Measurements from ENCODE around the gene MAML3. TPM values are rescaled to one million over a fixed set of nuclear protein-coding genes. Genes with fewer than 3 reads are reported as not detected.

The MAML3 gene
- total and polyA plus RNA-seq, 2 of the 13 experiments (the other 11 are each of a cell fraction or from before 2014, with no cell fraction given): 0.05 to 0.13 TPM

GRCh38 chr4:139712882-139713281 is 441.1 kb downstream of the MAML3 start:
- H3K27ac ChIP-seq (ENCODE audit: extremely low read length, insufficient read depth, low read length): no peak overlapping the region
- H2AFZ ChIP-seq (ENCODE audit: low read length): no peak overlapping the region
- H3K4me3 ChIP-seq (replicated peaks in 1 of 3; ENCODE audit: insufficient read depth in 1 of 3, low read depth in 2 of 3, low read length in 3 of 3): no peak overlapping the region
- in situ Hi-C loops (cut with HindIII; ENCODE audit: extremely low pct_ligation_motif_present, low pct_unique_long_range_greater_than_20kb): no loop called here
- DNase-seq (ENCODE audit: low spot score) (no peak), FAIRE-seq (no peak), ATAC-seq (no peak)
- no peaks in the 10 kb centered on the region; the same call in 1 of the 2 replicates for H4K20me1 ChIP-seq (ENCODE audit: insufficient read depth, low read length)
- no peaks in the 10 kb centered on the region for H3K4me1 ChIP-seq (ENCODE audit: insufficient read depth, low read length)
- peaks cover 13 to 55% of the 10 kb centered on the region in 2 experiments for H3K36me3 ChIP-seq (replicated peaks in 1 of 2; ENCODE audit: control insufficient read depth in 1 of 2, insufficient read depth in 2 of 2, low read length in 2 of 2)
- no peak overlapping the region for H3K4me2 ChIP-seq (ENCODE audit: low read depth, low read length)
- CTCF ChIA-PET (ENCODE audit: low intra/inter-chr PET ratio, low total read pairs): no interaction called here
- no peak for TF ChIP-seq MAFF (IDR thresholded peaks at IDR 0.05; ENCODE audit: low read depth, low read length)
- TF ChIP-seq ZNF256 (CRISPR knock-in tag; conservative IDR thresholded peaks at IDR 0.05): no peak
- BruUV-seq (replicated peaks): no TSS peak
- no peaks in the 10 kb centered on the region for H3K79me2 ChIP-seq (ENCODE audit: insufficient read depth, low read length)
- POLR2A ChIA-PET: no interaction called here
- no peaks in the 10 kb centered on the region for H3K27me3 ChIP-seq (ENCODE audit: control insufficient read depth in 1 of 2, insufficient read depth in 2 of 2, low read length in 2 of 2)
- intact Hi-C loops (cut with micrococcal nuclease; ENCODE audit: unreplicated experiment): no loop called here
- H3K9me3 ChIP-seq (ENCODE audit: low read length): no peaks in the 10 kb centered on the region
- WGBS (ENCODE audit: low lambda C conversion rate): 96% methylated on average over 2 of the region's 2 CpGs
- no peak overlapping the region for H3K9ac ChIP-seq (ENCODE audit: insufficient read depth, low read depth, low read length)

- no TSS peak for BruUV-seq (replicated peaks)
- Histone ChIP-seq H3K27me3 (ENCODE audit: control insufficient read depth in 1 of 2, insufficient read depth in 2 of 2, low read length in 2 of 2) (no peaks in the 10 kb centered on the region), H3K4me3 (replicated peaks in 1 of 3; ENCODE audit: insufficient read depth in 1 of 3, low read depth in 2 of 3, low read length in 3 of 3) (no peak overlapping the region), H3K4me2 (ENCODE audit: low read depth, low read length) (no peak overlapping the region), H3K36me3 (replicated peaks in 1 of 2; ENCODE audit: control insufficient read depth in 1 of 2, insufficient read depth in 2 of 2, low read length in 2 of 2) (peaks cover 13 to 48% of the 10 kb centered on the region in 2 experiments), H3K27ac (ENCODE audit: extremely low read length, insufficient read depth, low read length) (no peak overlapping the region), H3K79me2 (ENCODE audit: insufficient read depth, low read length) (no peaks in the 10 kb centered on the region), H3K9ac (ENCODE audit: insufficient read depth, low read depth, low read length) (no peak overlapping the region), H2AFZ (ENCODE audit: low read length) (no peak overlapping the region), H4K20me1 (ENCODE audit: insufficient read depth, low read length) (no peaks in the 10 kb centered on the region; the same call in 1 of the 2 replicates), H3K4me1 (ENCODE audit: insufficient read depth, low read length) (no peaks in the 10 kb centered on the region), H3K9me3 (ENCODE audit: low read length) (no peaks in the 10 kb centered on the region)
- intact Hi-C loops (cut with micrococcal nuclease; ENCODE audit: unreplicated experiment) (no loop called here), in situ Hi-C loops (cut with HindIII; ENCODE audit: extremely low pct_ligation_motif_present, low pct_unique_long_range_greater_than_20kb) (no loop called here)
- no peak for DNase-seq (ENCODE audit: low spot score)
- CTCF ChIA-PET (ENCODE audit: low intra/inter-chr PET ratio, low total read pairs): no interaction called here
- WGBS (ENCODE audit: low lambda C conversion rate): 93% methylated on average over 4 of the region's 4 CpGs
- FAIRE-seq: no peak
- no peak for ATAC-seq
- POLR2A ChIA-PET: no interaction called here
- TF ChIP-seq PAX8 (CRISPR knock-in tag; IDR thresholded peaks at IDR 0.05; ENCODE audit: borderline replicate concordance) (no peak), POLR2AphosphoS5 (IDR thresholded peaks at IDR 0.05; ENCODE audit: low read depth, low read length) (peak; percentile 22; the same call in 1 of the 2 replicates)
Measured at GRCh38 chr4:139711461-139711860, 442.5 kb downstream of the MAML3 start.

Measured in HepG2 (cell line).